DOHH2 (cell line): ENCODE measurements around the gene PPP2R5B.

Experiments used
- H3F3A ChIP-seq: fragments of 200-600 bp; sonication (generic), shearing (Covaris generic); 2 replicates; pipeline ENCODE4 v1.6.0; 2016; ENCODE audit warnings: antibody characterized with exemption, mild to moderate bottlenecking; ENCODE audit not compliant: control insufficient read depth, insufficient read depth
- H3K27ac ChIP-seq: fragments of 200-600 bp; sonication (generic); 2 replicates; pipeline ENCODE4 v1.5.1; 2014; ENCODE audit warnings: low read depth, mild to moderate bottlenecking, low read length, moderate library complexity
- H3K27me3 ChIP-seq: fragments of 200-600 bp; sonication (generic); 2 replicates; pipeline ENCODE4 v1.6.1; 2014; ENCODE audit warnings: mild to moderate bottlenecking, low read length, mixed read lengths; ENCODE audit not compliant: control insufficient read depth
- H3K36me3 ChIP-seq: fragments of 200-600 bp; sonication (generic); 2 replicates; pipeline ENCODE4 v1.6.1; 2014; ENCODE audit warnings: mild to moderate bottlenecking, low read length, moderate library complexity, mixed read lengths; ENCODE audit not compliant: control insufficient read depth
- H3K4me1 ChIP-seq: fragments of 200-600 bp; sonication (generic); 2 replicates; pipeline ENCODE4 v1.6.1; 2014; ENCODE audit warnings: mild to moderate bottlenecking, low read length, mixed read lengths; ENCODE audit not compliant: control insufficient read depth
- H3K4me2 ChIP-seq: fragments of 200-600 bp; sonication (generic); 2 replicates; pipeline ENCODE4 v1.6.0; 2014; ENCODE audit warnings: mild to moderate bottlenecking, low read length, moderate library complexity
- H3K4me3 ChIP-seq: fragments of 200-600 bp; sonication (generic); 2 replicates; pipeline ENCODE4 v1.5.1; 2014; ENCODE audit warnings: mild to moderate bottlenecking, low read length, mixed read lengths
- H3K79me2 ChIP-seq: fragments of 200-600 bp; sonication (generic); 2 replicates; pipeline ENCODE4 v1.6.1; 2014; ENCODE audit warnings: mild to moderate bottlenecking, low read length, mixed read lengths; ENCODE audit not compliant: control insufficient read depth
- H3K9me2 ChIP-seq: fragments of 200-600 bp; sonication (generic); replicated peaks from 2 replicates; pipeline ENCODE4 v1.6.1; 2014; ENCODE audit warnings: mild to moderate bottlenecking, low read length, mixed read lengths; ENCODE audit not compliant: control insufficient read depth
- H3K9me3 ChIP-seq: fragments of 200-600 bp; sonication (generic); 2 replicates; pipeline ENCODE4 v1.6.1; 2014; ENCODE audit warnings: antibody characterized with exemption, low read length, mixed read lengths; ENCODE audit not compliant: control insufficient read depth, insufficient read depth
- H4K20me1 ChIP-seq: fragments of 200-600 bp; sonication (generic); 2 replicates; pipeline ENCODE4 v1.6.0; 2014; ENCODE audit warnings: low read depth, mild to moderate bottlenecking, antibody characterized with exemption, low read length, moderate library complexity; ENCODE audit not compliant: control insufficient read depth, insufficient read depth
- EZH2phosphoT487 ChIP-seq: fragments of 200-600 bp; sonication (generic); IDR thresholded peaks from 2 replicates; pipeline ENCODE4 v1.6.1; 2017; ENCODE audit warnings: borderline replicate concordance, mild to moderate bottlenecking, antibody characterized with exemption, low read length, moderate library complexity, mixed read lengths
- TF ChIP-seq, protein P1 (sequence below): fragments of 200-600 bp; sonication (generic); IDR thresholded peaks from one replicate; pipeline ENCODE4 v1.5.1; 2014; ENCODE audit warnings: antibody characterized with exemption, mild to moderate bottlenecking, low read depth, low read length; ENCODE audit not compliant: poor library complexity, severe bottlenecking

Gene PPP2R5B

DNA sequence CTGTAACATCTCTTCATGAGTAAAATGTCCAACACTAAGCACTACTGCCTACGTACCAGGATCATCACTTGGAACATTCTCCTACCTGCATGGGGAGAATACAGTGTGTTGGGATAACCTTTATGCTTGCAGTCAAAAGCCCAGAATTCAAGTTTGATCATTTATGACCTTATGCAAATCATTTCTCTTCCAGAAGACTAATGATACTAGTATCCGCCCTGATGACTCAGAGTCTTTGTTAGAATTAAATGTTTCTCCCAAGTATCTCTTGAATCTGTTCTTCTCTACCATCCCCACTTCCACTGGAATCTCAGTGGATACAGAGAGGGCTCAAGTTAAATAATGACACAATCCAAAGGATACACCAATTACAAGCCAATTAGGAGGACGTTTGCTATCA is 35.0 kb downstream of the PPP2R5B start:
- H3K27me3 ChIP-seq = no peaks in the 10 kb centered on the region
- no peaks in the 10 kb centered on the region for H3K9me3 ChIP-seq
- H3F3A ChIP-seq = no peaks in the 10 kb centered on the region
- H3K4me1 ChIP-seq = peaks cover 9% of the 10 kb centered on the region
- H3K79me2 ChIP-seq = no peaks in the 10 kb centered on the region
- TF ChIP-seq, protein P1, sequence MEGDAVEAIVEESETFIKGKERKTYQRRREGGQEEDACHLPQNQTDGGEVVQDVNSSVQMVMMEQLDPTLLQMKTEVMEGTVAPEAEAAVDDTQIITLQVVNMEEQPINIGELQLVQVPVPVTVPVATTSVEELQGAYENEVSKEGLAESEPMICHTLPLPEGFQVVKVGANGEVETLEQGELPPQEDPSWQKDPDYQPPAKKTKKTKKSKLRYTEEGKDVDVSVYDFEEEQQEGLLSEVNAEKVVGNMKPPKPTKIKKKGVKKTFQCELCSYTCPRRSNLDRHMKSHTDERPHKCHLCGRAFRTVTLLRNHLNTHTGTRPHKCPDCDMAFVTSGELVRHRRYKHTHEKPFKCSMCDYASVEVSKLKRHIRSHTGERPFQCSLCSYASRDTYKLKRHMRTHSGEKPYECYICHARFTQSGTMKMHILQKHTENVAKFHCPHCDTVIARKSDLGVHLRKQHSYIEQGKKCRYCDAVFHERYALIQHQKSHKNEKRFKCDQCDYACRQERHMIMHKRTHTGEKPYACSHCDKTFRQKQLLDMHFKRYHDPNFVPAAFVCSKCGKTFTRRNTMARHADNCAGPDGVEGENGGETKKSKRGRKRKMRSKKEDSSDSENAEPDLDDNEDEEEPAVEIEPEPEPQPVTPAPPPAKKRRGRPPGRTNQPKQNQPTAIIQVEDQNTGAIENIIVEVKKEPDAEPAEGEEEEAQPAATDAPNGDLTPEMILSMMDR = no peak
- TF ChIP-seq EZH2phosphoT487 = no peak
- H3K4me3 ChIP-seq = no peak overlapping the region
- H3K36me3 ChIP-seq = no peaks in the 10 kb centered on the region
- H4K20me1 ChIP-seq = no peaks in the 10 kb centered on the region
- no peak overlapping the region for H3K27ac ChIP-seq
- no peaks in the 10 kb centered on the region for H3K9me2 ChIP-seq
- H3K4me2 ChIP-seq = 0 out of 2 replicates have a peak overlapping the region, but pooled peaks have one; percentile 0

DNA sequence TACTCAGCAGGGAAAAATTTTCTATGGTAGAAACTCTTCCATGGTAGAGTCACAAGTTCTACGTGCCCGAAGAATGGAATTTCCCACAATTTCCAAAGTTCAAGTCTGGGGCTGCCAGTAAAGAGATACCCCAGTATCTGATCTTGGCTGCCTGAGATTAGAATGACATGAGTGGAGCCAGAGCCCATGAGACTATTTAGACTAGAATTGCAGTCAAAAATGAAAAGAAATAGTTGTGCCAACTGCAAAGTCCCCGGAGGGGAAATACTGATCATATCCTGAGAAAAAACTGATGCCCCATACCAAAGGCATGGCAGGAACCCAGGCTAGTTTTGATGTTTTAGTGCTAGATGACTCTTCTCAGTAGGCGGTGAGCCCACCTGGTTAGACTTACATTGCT is 36.2 kb downstream of the PPP2R5B start:
- Histone ChIP-seq H3F3A (no peaks in the 10 kb centered on the region), H3K4me2 (no peak overlapping the region), H3K79me2 (no peaks in the 10 kb centered on the region), H3K9me2 (no peaks in the 10 kb centered on the region), H3K9me3 (no peaks in the 10 kb centered on the region), H3K4me3 (no peak overlapping the region), H4K20me1 (no peaks in the 10 kb centered on the region), H3K36me3 (no peaks in the 10 kb centered on the region), H3K27me3 (no peaks in the 10 kb centered on the region), H3K4me1 (peaks cover 16% of the 10 kb centered on the region), H3K27ac (no peak overlapping the region)
- no peak for TF ChIP-seq EZH2phosphoT487
- TF ChIP-seq, protein P1 = no peak

DNA sequence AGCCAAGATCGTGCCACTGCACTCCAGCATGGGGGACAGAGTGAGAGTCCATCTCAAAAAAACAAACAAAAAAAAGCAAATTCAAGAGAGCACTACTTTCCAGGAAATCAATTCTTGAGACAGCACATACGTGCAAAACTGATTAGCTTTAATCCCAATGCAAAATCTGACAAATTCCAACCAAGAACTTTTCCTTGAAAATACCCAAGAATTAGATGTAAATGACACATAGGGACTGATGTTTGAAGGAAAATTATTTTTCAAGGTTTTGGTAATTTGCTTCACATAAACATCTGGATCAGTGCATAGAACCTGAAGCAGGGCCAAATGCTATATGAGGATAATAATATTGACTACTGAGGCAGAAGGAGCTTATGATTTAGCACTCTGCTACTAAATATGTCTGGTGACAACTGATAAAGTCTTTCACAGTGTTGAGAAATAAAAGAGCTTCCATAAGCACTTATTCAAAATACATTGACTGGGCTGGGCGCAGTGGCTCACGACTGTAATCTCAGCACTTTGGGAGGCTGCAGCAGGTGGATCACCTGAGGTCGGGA is 38.7 kb downstream of the PPP2R5B start:
- Histone ChIP-seq H3K27ac (no peak overlapping the region), H3K79me2 (no peaks in the 10 kb centered on the region), H3K27me3 (no peaks in the 10 kb centered on the region), H3K9me2 (no peaks in the 10 kb centered on the region), H3K4me2 (no peak overlapping the region), H3K4me3 (no peak overlapping the region), H3K36me3 (no peaks in the 10 kb centered on the region), H3F3A (no peaks in the 10 kb centered on the region), H3K4me1 (peaks cover 16% of the 10 kb centered on the region), H4K20me1 (no peaks in the 10 kb centered on the region), H3K9me3 (no peaks in the 10 kb centered on the region)
- TF ChIP-seq EZH2phosphoT487 = no peak
- TF ChIP-seq, protein P1 = no peak
